NCI-H526 treated with DMSO at 0.1 percent for 48 hours (cell line): ENCODE measurements around the gene SYNPO2L.
"Not testable (repeated sequence)": the region's sequence is repeated elsewhere in the genome, so short reads cannot be mapped to it uniquely, and the experiment has no call there.

Experiments
- DNase-seq: peaks from one replicate; lab custom pipeline; 2025; lab: John Stamatoyannopoulos, UW

Gene SYNPO2L

DNA sequence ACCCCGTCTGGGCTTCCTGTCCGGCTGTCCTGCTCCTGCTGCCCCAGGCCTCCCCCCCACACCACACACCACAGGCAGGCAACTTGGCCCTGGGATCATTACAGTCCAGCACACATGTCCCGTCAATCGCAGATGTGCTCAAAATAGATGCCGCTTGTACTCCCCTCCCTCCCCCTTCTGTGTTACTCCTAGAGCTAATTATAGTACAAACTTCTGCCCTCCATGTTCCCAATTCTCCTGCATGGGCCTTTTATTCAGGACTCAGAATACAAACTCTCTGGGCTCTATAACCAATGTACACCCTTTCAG lies at the start of gene SYNPO2L:
Gene SYNPO2L, minus strand, starts transcription at position 40 of the 309 bp plus-strand sequence. CDS start 107 bp downstream, outside the sequence.
- no peak for DNase-seq

GRCh38 chr10:73703924-73704323 lies 48.1 kb upstream of the SYNPO2L start:
- DNase-seq: not testable (repeated sequence)

DNA sequence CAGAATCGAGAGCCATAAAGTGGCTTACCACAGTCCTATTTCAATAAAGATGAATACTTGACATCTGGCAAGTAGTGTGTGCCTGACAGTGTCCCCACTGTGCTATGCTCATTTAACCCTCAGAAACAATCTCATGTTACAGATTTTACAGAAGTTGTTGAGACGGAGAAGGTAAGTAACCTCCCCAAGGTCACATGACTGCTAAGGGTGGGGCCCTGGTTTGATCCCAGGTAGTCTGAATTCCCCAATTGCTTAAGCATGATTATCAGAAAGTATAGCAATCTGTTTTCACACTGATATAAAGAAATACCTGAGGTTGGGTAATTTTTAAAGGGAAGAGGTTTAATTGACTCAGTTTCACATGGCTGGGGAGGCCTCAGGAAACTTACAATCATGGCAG lies 43.0 kb upstream of the SYNPO2L start:
- not testable (repeated sequence) for DNase-seq

GRCh38 chr10:73697675-73698159 lies 41.9 kb upstream of the SYNPO2L start, which contains the start of gene AGAP5:
Gene AGAP5 (minus strand): TSS chr10:73698109. CDS start chr10:73697755, 354 bp downstream.
- DNase-seq: not testable (repeated sequence)

- not testable (repeated sequence) for DNase-seq
Observed at GRCh38 chr10:73695302-73695701, 39.5 kb upstream of the SYNPO2L start.

DNA sequence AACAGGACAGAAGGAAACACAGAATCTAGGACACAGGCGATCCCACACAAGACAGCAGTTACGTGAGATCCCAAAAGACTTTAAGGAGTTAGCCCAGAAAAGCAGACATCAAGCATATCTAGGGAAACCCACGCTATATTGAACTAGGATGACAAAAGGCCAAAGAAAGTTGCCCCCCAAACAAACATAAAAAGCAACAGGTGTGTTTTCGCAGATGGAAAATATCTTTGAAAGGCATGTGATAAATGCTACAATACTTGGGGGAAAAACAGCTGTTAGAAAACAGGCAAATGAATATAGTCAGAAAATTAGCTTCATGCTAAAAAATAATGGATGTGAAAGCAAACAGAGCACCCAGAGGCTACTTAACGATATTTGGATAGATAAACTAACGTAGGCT lies 34.9 kb upstream of the SYNPO2L start:
- not testable (repeated sequence) for DNase-seq

GRCh38 chr10:73689596-73689995 lies 33.8 kb upstream of the SYNPO2L start:
- DNase-seq: not testable (repeated sequence)

DNA sequence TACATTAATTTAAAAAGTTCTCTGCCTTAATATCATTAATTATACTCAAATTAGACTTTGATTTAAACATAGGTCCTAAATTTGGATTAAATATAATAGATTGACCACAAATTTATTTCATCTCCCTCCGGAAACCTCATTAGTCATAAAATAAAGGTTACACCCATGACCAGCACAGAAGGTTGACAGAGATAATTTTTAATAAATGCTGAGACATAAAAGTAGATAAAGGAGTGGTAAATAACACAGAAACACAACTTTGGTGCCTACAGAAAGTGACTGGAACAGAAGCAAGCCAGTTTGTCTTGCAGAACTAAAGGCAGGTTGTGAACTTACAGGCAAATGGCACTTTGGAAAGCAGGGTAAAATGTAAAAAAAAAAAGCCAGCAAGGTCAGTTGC lies 31.8 kb upstream of the SYNPO2L start:
- not testable (repeated sequence) for DNase-seq

GRCh38 chr10:73674546-73674945 lies 18.7 kb upstream of the SYNPO2L start:
- DNase-seq: not testable (repeated sequence)

GRCh38 chr10:73668378-73668777 lies 12.5 kb upstream of the SYNPO2L start:
- DNase-seq: not testable (repeated sequence)

DNA sequence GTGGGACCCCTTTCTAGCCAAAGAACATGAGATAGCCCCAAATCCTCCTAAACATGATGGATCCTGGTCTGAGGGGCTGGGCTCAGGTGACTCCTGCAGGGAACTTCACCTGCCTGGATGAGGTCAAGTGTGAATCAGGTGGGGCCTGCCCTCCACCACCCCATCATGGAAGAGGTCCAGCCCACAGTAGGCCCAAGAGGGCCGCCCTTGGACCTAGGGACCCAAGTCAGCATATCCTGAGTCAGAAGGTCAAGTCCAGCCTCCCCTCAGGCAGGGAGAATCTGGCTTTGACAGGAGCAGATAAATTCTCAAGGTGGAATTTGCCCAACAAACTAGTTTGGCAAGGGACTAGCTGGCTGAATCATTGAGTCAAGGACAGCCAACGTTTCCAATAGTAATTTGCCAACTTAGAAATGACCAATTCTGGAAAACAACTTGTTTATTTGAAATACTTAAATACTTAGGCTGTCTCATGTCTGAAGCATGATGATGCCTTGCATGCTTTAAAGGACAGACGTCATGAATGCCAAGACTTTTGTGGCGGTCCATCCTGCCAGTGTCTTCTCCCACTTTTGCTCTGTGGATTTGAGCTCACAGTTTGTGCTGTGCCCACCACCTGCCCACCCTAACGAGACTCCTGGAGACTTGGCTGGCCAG lies 10.5 kb upstream of the SYNPO2L start:
- DNase-seq: not testable (repeated sequence)

DNA sequence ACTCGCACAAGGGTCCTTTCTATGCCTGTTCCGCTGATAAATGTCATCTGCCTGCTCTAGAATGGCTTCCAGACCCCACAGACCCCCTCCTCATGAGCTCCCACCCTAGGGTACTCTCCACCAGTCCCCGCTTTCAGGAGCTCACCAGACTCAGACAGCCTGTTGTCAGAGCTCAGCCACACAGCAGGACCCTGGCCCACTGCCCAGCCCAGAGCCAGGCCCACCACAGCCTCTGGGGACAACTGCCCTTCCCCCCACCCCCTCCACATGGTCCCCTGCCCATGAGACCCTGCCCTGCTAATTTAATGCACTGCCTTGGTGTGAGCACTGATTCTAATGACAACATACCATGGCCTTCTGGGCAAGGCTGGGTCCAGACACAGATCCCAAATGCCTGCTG lies 9.8 kb upstream of the SYNPO2L start:
- not testable (repeated sequence) for DNase-seq

DNA sequence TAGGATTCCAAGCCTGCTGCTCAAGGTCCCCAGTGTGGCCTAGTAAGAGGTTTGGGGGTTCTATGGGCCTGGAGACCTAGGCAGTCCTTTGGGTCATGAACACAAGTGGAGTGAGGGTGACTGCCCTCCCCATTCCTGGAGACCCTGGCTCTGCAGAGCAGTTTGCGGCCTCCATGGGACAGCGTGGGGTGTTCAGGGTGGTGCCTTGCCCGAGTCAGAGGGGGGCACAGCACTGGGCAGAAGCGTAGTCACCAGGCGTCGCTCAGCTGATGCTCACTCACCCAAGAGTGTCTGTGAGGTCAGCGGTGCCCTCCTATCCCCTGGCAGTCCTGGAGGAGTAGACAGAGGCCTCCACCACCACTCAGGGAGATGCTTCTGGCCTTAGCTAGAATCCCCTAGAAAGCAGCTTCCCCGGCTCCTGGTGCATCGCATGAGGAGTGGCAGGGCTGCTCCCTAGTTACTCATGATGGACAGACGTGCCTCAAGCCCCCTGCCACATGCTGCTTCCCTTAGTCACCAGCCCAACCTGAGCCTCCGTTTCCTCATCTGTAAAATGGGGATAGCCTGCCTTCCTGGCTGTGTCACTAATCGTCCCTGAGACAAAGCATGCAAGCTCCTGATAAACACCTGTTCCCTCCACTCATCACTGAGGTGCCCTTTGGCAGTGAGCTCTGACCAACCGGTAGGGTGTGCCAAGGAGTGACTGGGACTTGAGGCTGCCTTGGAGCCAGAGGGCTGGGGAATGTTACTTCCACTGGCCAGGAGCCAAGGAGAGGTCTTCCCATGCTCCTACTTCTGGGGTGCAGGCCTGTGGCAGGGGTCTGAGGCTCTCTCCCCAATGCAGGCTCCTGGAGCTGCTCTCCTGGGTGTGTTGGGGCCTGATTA lies 8.6 kb upstream of the SYNPO2L start:
- not testable (repeated sequence) for DNase-seq

DNA sequence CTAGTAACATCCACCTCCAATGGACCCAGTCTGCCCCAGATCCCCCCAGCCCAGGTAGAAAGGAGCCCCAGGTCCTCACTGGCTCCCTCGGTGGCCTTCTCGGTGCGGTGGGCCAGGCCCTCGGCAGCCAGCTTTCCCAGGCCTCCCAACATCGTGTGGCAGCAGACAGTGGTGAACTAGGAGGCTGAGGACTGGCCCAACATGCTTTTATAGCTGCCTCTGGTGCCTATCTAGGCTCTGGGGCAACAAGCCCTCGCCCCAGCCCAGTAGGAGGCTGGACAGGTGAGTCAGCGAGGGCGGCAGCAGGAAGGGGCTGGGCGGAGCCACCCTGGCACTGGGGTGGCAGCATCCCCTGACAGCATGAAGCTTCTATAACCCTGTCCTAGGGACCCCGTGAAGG lies 7.8 kb upstream of the SYNPO2L start:
- DNase-seq: not testable (repeated sequence)

GRCh38 chr10:73662705-73663104 lies 6.9 kb upstream of the SYNPO2L start:
- DNase-seq: not testable (repeated sequence)

DNA sequence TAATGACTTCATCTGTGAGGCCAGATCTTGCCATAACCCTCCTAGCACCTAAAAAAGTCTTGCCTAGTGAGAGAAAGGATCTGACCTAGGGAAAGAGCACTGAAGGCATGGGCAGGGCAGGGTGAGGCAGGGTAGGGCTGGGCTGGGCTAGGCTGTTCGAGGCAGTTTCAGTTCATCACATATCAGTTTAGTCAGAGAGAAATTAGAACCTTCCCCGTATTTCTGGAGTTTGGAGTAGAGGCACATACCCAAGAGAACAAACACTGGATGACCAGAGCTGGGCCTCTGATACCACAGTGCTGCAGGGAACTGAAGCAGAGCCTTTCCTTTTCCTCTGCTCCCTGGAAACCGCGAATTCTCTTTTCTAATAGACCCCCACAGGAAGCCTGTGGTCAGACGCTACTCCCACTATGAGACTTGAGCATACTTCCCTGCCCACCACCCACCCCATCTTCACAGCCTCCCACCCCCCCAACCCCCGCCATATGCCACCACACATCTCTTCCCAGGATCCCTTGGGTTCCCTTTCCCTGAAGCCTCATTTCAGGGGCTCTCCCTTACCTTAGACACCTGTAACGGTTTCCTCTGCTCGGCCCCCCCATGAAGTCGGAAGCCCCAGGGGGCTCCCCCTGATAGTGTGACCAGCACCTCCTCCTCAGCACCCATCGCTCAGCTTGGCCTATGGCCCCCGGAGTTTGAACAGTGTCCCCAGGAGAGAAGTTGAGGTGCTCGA lies 406 bp downstream of the SYNPO2L start:
- DNase-seq: no peak

GRCh38 chr10:73653701-73654100 lies 2.1 kb downstream of the SYNPO2L start:
- peak; percentile 13 for DNase-seq

DNA sequence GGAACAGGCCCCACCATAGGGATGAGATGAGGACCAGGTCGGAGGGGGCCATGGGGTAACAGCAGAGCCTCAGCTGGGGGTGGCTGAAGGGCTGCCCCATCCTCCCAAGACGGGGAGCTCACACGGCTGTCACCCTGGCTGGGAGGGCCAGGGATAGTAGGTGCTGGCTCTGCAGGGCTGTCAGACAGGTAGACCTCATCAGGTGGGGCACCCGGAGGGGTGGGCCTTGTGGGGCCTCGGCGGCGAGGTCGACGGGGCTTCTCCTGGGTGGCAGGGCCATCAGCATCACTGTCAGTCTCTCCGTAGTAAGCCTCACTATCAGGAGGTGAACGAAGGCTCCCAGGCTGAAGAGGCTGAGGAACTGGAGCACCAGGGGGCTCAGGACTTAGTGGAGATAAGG lies 2.6 kb downstream of the SYNPO2L start:
- no peak for DNase-seq

GRCh38 chr10:73650537-73651331 lies 5.1 kb downstream of the SYNPO2L start:
- DNase-seq: no peak

GRCh38 chr10:73649876-73650536 lies 5.8 kb downstream of the SYNPO2L start:
- DNase-seq: no peak
